Measurements from ENCODE around the gene IFI30. TPM values are rescaled to one million over a fixed set of nuclear protein-coding genes. Genes with fewer than 3 reads are reported as not detected.

The IFI30 gene
- total and polyA plus RNA-seq, 4 donors, result 60.2 to 130 (median 109) TPM

GRCh38 chr19:18197941-18198340 lies 24.3 kb downstream of the IFI30 start:
- Histone ChIP-seq H3K27ac (ENCODE audit: low read depth in 1 of 2, low read length in 2 of 2) (no peak overlapping the region), H3K27me3 (ENCODE audit: control insufficient read depth in 4 of 4, insufficient read depth in 4 of 4, low read length in 3 of 4) (no peaks in the 10 kb centered on the region), H3K9ac (ENCODE audit: low read depth in 1 of 2, low read length in 2 of 2) (no peak overlapping the region), H3K4me3 (ENCODE audit: low read depth in 1 of 3, low read length in 3 of 3) (no peak overlapping the region), H3K36me3 (ENCODE audit: control insufficient read depth in 4 of 4, insufficient read depth in 3 of 4, low read depth in 1 of 4, low read length in 3 of 4) (peaks cover 0 to 12% (median 4%) of the 10 kb centered on the region in 4 donors), H3K4me1 (ENCODE audit: control insufficient read depth in 4 of 4, insufficient read depth in 4 of 4, low read length in 3 of 4) (peaks cover 8 to 16% (median 13%) of the 10 kb centered on the region in 4 donors), H3K9me3 (ENCODE audit: control insufficient read depth in 4 of 4, low read length in 3 of 4) (no peaks in the 10 kb centered on the region)
- WGBS, result 87% methylated on average over 6 of the region's 6 CpGs
- DNase-seq (ENCODE audit: low spot score), result no peak
- TF ChIP-seq GABPA (IDR thresholded peaks at IDR 0.05 in 1 of 2, conservative IDR thresholded peaks at IDR 0.05 in 1 of 2) (no peak), ATF3 (IDR thresholded peaks at IDR 0.05) (no peak), ZBTB33 (IDR thresholded peaks at IDR 0.05) (no peak), EGR1 (IDR thresholded peaks at IDR 0.05; ENCODE audit: low read depth in 2 of 2) (no peak), MAX (IDR thresholded peaks at IDR 0.05) (no peak), REST (IDR thresholded peaks at IDR 0.05) (no peak), HNF4G (IDR thresholded peaks at IDR 0.05) (no peak), RAD21 (IDR thresholded peaks at IDR 0.05) (no peak)

GRCh38 chr19:18198374-18198773 lies 24.8 kb downstream of the IFI30 start:
- DNase-seq (ENCODE audit: low spot score), result no peak
- Histone ChIP-seq H3K27ac (ENCODE audit: low read depth in 1 of 2, low read length in 2 of 2) (no peak overlapping the region), H3K9ac (ENCODE audit: low read depth in 1 of 2, low read length in 2 of 2) (no peak overlapping the region), H3K4me1 (ENCODE audit: control insufficient read depth in 4 of 4, insufficient read depth in 4 of 4, low read length in 3 of 4) (peaks cover 13 to 20% (median 17%) of the 10 kb centered on the region in 4 donors), H3K27me3 (ENCODE audit: control insufficient read depth in 4 of 4, insufficient read depth in 4 of 4, low read length in 3 of 4) (no peaks in the 10 kb centered on the region), H3K9me3 (ENCODE audit: control insufficient read depth in 4 of 4, low read length in 3 of 4) (no peaks in the 10 kb centered on the region), H3K36me3 (ENCODE audit: control insufficient read depth in 4 of 4, insufficient read depth in 3 of 4, low read depth in 1 of 4, low read length in 3 of 4) (peaks cover 0 to 12% (median 4%) of the 10 kb centered on the region in 4 donors), H3K4me3 (ENCODE audit: low read depth in 1 of 3, low read length in 3 of 3) (no peak overlapping the region)
- WGBS, result 94% methylated on average over 6 of the region's 6 CpGs
- TF ChIP-seq NR2F2 (IDR thresholded peaks at IDR 0.05) (no peak), RXRA (IDR thresholded peaks at IDR 0.05) (no peak), YY1 (IDR thresholded peaks at IDR 0.05) (no peak), ZBTB33 (IDR thresholded peaks at IDR 0.05) (no peak), TAF1 (conservative IDR thresholded peaks at IDR 0.05) (no peak), CTCF (IDR thresholded peaks at IDR 0.05; ENCODE audit: low read depth, low read length, missing input control) (no peak), MAX (IDR thresholded peaks at IDR 0.05) (no peak), FOXA1 (IDR thresholded peaks at IDR 0.05) (no peak), RAD21 (IDR thresholded peaks at IDR 0.05) (no peak), HNF4A (conservative IDR thresholded peaks at IDR 0.05) (no peak), GABPA (IDR thresholded peaks at IDR 0.05 in 1 of 2, conservative IDR thresholded peaks at IDR 0.05 in 1 of 2) (no peak), HNF4G (IDR thresholded peaks at IDR 0.05) (no peak), REST (IDR thresholded peaks at IDR 0.05) (no peak), JUND (IDR thresholded peaks at IDR 0.05) (no peak), SP1 (IDR thresholded peaks at IDR 0.05) (no peak)
